Keratinocyte (primary cell): Measurements from ENCODE around the gene ZDHHC22. TPM values are rescaled to one million over a fixed set of nuclear protein-coding genes. Genes with fewer than 3 reads are reported as not detected.
A peak's percentile ranks its signal among the peaks of the same experiment; 100 is the strongest.

ENCODE experiments used
- DNase-seq: peaks from one replicate; pipeline ENCODE4 v3.0.0-alpha.2; 2011; ENCODE audit warnings: low read depth, missing footprints, low spot score
- FAIRE-seq: peaks from 2 replicates; lab custom pipeline; 2011; peaks lifted over from hg19 to GRCh38; lab: Jason Lieb, UNC
- H2AFZ ChIP-seq: 2 replicates; pipeline ENCODE4 v1.6.0; 2012; ENCODE audit warnings: low read length, control low read depth, inconsistent platforms; ENCODE audit not compliant: control insufficient read depth
- H3K27ac ChIP-seq: 2 replicates; pipeline ENCODE4 v1.5.1; 2011; ENCODE audit warnings: low read length; ENCODE audit not compliant: control insufficient read depth, insufficient read depth
- H3K27me3 ChIP-seq: 3 replicates; pipeline ENCODE4 v1.6.0; 2011; ENCODE audit warnings: low read length; ENCODE audit not compliant: control insufficient read depth, insufficient read depth; ENCODE audit errors: extremely low read depth
- H3K36me3 ChIP-seq, 2 experiments: 2 replicates in 1 of 2; 3 replicates in 1 of 2; pipeline ENCODE4 v1.5.1; 2011; ENCODE audit warnings: low read length in 2 of 2, mild to moderate bottlenecking in 1 of 2; ENCODE audit not compliant: control insufficient read depth in 2 of 2, insufficient read depth in 2 of 2; ENCODE audit errors: extremely low read depth in 1 of 2
- H3K4me1 ChIP-seq: 3 replicates; pipeline ENCODE4 v1.5.1; 2011; ENCODE audit warnings: low read length; ENCODE audit not compliant: control insufficient read depth, insufficient read depth; ENCODE audit errors: extremely low read depth
- H3K4me2 ChIP-seq: 3 replicates; pipeline ENCODE4 v1.6.0; 2011; ENCODE audit warnings: low read depth, low read length; ENCODE audit not compliant: control insufficient read depth, insufficient read depth; ENCODE audit errors: extremely low read depth
- H3K4me3 ChIP-seq, 3 experiments: fragments of 200-600 bp in 1 of 3; sonication (generic) in 1 of 3; 2 replicates in 2 of 3; 3 replicates in 1 of 3; pipeline ENCODE4 v1.5.1; 2011 to 2016; ENCODE audit warnings: low read length in 3 of 3, mild to moderate bottlenecking in 3 of 3, control low read depth in 2 of 3, inconsistent platforms in 1 of 3, low read depth in 1 of 3, mixed read lengths in 1 of 3, mixed run types in 1 of 3, moderate library complexity in 1 of 3; ENCODE audit not compliant: control insufficient read depth in 2 of 3, insufficient read depth in 2 of 3; ENCODE audit errors: extremely low read depth in 1 of 3
- H3K79me2 ChIP-seq: 2 replicates; pipeline ENCODE4 v1.6.0; 2012; ENCODE audit warnings: low read length; ENCODE audit not compliant: control insufficient read depth, insufficient read depth
- H3K9ac ChIP-seq: 3 replicates; pipeline ENCODE4 v1.6.0; 2011; ENCODE audit warnings: low read length; ENCODE audit not compliant: control insufficient read depth, insufficient read depth; ENCODE audit errors: extremely low read depth
- H3K9me1 ChIP-seq: 3 replicates; pipeline ENCODE4 v1.6.0; 2011; ENCODE audit warnings: low read length; ENCODE audit not compliant: control insufficient read depth, insufficient read depth; ENCODE audit errors: extremely low read depth
- H3K9me3 ChIP-seq: 2 replicates; pipeline ENCODE4 v1.5.1; 2012; ENCODE audit warnings: low read depth, low read length; ENCODE audit not compliant: control insufficient read depth
- H4K20me1 ChIP-seq: 3 replicates; pipeline ENCODE4 v1.6.0; 2011; ENCODE audit warnings: low read length; ENCODE audit not compliant: control insufficient read depth, insufficient read depth; ENCODE audit errors: extremely low read depth
- CTCF ChIP-seq, 3 experiments: IDR thresholded peaks in 1 of 3; conservative IDR thresholded peaks in 1 of 3; optimal IDR thresholded peaks in 1 of 3; 2 replicates in 2 of 3; 3 replicates in 1 of 3; pipeline versions ENCODE3 to v1.5.1; 2011; ENCODE audit warnings: low read length in 3 of 3, mild to moderate bottlenecking in 3 of 3, moderate library complexity in 2 of 3, control low read depth in 1 of 3, inconsistent platforms in 1 of 3; ENCODE audit not compliant: insufficient read depth in 2 of 3; ENCODE audit errors: extremely low read depth in 1 of 3
- EZH2 ChIP-seq: IDR thresholded peaks from one replicate; pipeline ENCODE4 v1.6.1; 2012; ENCODE audit warnings: inconsistent platforms, mild to moderate bottlenecking, low read length, moderate library complexity
- dilution Hi-C: fragments of 300-500 bp; cut with MboI; formaldehyde crosslinking; loops from one replicate; pipeline ENCODE4 v1.7.0; 2020; ENCODE audit warnings: low sequenced_read_pairs; ENCODE audit not compliant: extremely low pct_ligation_motif_present
- polyA plus RNA-seq, 5 experiments: library from polyadenylated mRNA; depleted of rRNA in 3 of 5; stranded (reverse) in 3 of 5; stranded (forward) in 1 of 5; unstranded in 1 of 5; fragments of >200 nt; gene quantifications; 1 replicate in 1 of 5; 2 replicates in 3 of 5; 3 replicates in 1 of 5; pipeline versions ENCODE4 v1.2.1 to v1.2.3, GENCODE V29; 2011 to 2012; ENCODE audit warnings: missing spikeins in 2 of 5, low read depth in 1 of 5, low replicate concordance in 1 of 5

ZDHHC22 gene
- polyA plus RNA-seq, 1 donor (not counting 4 experiments of a cell fraction or from before 2014, with no cell fraction given), result not detected

DNA sequence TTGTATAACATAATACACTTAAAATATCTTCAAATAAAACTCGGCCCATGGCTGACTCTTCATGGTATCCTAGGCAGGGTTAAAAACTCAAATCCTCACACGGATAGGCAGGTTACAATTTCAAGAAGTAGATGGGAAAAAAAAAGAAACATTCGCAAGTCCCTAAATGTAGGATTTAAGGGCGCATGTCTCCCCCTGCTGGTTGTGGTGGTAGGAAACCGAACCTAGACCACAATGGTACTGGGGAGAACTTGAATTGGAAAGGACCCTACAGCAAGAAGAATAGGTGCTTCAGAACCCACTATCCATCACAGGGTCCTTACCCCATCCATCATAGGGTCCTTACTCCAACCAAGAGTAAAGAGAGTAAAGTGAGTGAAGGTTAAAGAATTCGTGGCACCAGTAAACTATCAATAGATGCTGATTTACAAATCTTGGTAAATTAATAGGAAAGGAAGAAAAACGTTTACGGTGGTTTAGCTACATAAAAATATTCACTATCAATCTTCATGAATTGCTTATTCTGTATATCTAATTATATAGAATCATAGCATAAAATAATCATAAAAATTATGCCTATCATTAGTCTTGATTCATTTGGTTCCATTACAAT, 46.8 kb downstream of the ZDHHC22 start:
- Histone ChIP-seq H3K9me3 (no peaks in the 10 kb centered on the region), H3K4me3 (no peak overlapping the region), H3K36me3 (no peaks in the 10 kb centered on the region), H3K79me2 (peaks cover 11% of the 10 kb centered on the region), H3K9me1 (no peaks in the 10 kb centered on the region), H2AFZ (no peak overlapping the region), H3K4me1 (peaks cover 25% of the 10 kb centered on the region), H3K4me2 (no peak overlapping the region), H3K9ac (no peak overlapping the region), H3K27ac (no peak overlapping the region), H3K27me3 (no peaks in the 10 kb centered on the region), H4K20me1 (no peaks in the 10 kb centered on the region)
- dilution Hi-C loops, result no loop called here
- DNase-seq (no peak), FAIRE-seq (peak; percentile 43)
- TF ChIP-seq EZH2, result no peak
- peak; percentile 75 to 85 (median 77) for TF ChIP-seq CTCF (optimal IDR thresholded peaks at IDR 0.05 in 1 of 3, IDR thresholded peaks at IDR 0.05 in 1 of 3, conservative IDR thresholded peaks at IDR 0.05 in 1 of 3; ENCODE audit: extremely low read depth in 1 of 3, insufficient read depth in 2 of 3, low read length in 3 of 3)

GRCh38 chr14:77092676-77093075, 48.9 kb downstream of the ZDHHC22 start:
- no peak for FAIRE-seq

More at GRCh38 chr14:77092676-77093075, 48.9 kb downstream of the ZDHHC22 start:
- Histone ChIP-seq H3K27ac (no peak overlapping the region), H3K79me2 (no peaks in the 10 kb centered on the region), H3K4me2 (no peak overlapping the region), H3K27me3 (no peaks in the 10 kb centered on the region), H3K4me3 (no peak overlapping the region), H4K20me1 (no peaks in the 10 kb centered on the region), H3K9ac (no peak overlapping the region), H2AFZ (no peak overlapping the region), H3K4me1 (peaks cover 27% of the 10 kb centered on the region), H3K9me3 (no peaks in the 10 kb centered on the region), H3K36me3 (no peaks in the 10 kb centered on the region), H3K9me1 (no peaks in the 10 kb centered on the region)
- dilution Hi-C loops, result no loop called here
- DNase-seq, result no peak
- TF ChIP-seq CTCF (optimal IDR thresholded peaks at IDR 0.05 in 1 of 3, IDR thresholded peaks at IDR 0.05 in 1 of 3, conservative IDR thresholded peaks at IDR 0.05 in 1 of 3; ENCODE audit: extremely low read depth in 1 of 3, insufficient read depth in 2 of 3, low read length in 3 of 3) (no peak), EZH2 (no peak)
